K562 (cell line): Measurements from ENCODE around the gene ZFAND5. TPM values are rescaled to one million over a fixed set of nuclear protein-coding genes. Genes with fewer than 3 reads are reported as not detected.

Experiments
- ATAC-seq: fragments of 200-7000 bp; cut with Tn5 transposase; 3 replicates; pipeline ENCODE4 v1.9.1; 2020; ENCODE audit warnings: moderate library complexity
- BruUV-seq: library from RNA; stranded (reverse); fragments of 400-500 nt; replicated peaks from 2 replicates; lab custom pipeline; 2021; lab: Mats Ljungman, UMichigan
- CTCF ChIA-PET: fragments of 300-600 bp; formaldehyde crosslinking; extraction: SDS; loops from one replicate; lab custom pipeline; 2021; ENCODE audit warnings: low intra/inter-chr PET ratio; lab: Yijun Ruan, JAX
- POLR2A ChIA-PET: fragments of 300-600, 350-650 bp; sonication (Branson Sonifier 250); formaldehyde crosslinking; extraction: SDS; loops from one replicate; lab custom pipeline; 2021; ENCODE audit warnings: antibody characterized with exemption, inconsistent platforms; lab: Yijun Ruan, JAX
- DNase-seq, 4 experiments: peaks; one replicate each; pipeline versions ENCODE4 v3.0.0 to v3.0.0-alpha.2; 2011 to 2018; ENCODE audit warnings: low spot score in 3 of 4, mixed read lengths in 3 of 4; ENCODE audit errors: extremely low read depth in 1 of 4
- FAIRE-seq: peaks from 2 replicates; lab custom pipeline; 2011; peaks lifted over from hg19 to GRCh38; lab: Jason Lieb, UNC
- H2AFZ ChIP-seq: 2 replicates; pipeline ENCODE4 v1.6.0; 2011; ENCODE audit warnings: low read depth, low read length, control low read depth, inconsistent platforms
- H3K27ac ChIP-seq: fragments of 200-600 bp; 3 replicates; pipeline ENCODE4 v1.8.0; 2011; ENCODE audit warnings: low read depth, mild to moderate bottlenecking, control low read depth, inconsistent platforms, low read length, moderate library complexity, mixed read lengths; ENCODE audit errors: extremely low read depth
- H3K27me3 ChIP-seq, 2 experiments: fragments of 300-600 bp in 1 of 2; 2 replicates in 1 of 2; 3 replicates in 1 of 2; pipeline versions ENCODE4 v1.6.0 to v1.8.0; 2011; ENCODE audit warnings: inconsistent platforms in 2 of 2, low read length in 2 of 2, mild to moderate bottlenecking in 1 of 2, mixed read lengths in 1 of 2, moderate library complexity in 1 of 2; ENCODE audit not compliant: control insufficient read depth in 2 of 2, insufficient read depth in 2 of 2
- H3K36me3 ChIP-seq: fragments of 300-600 bp; 3 replicates; pipeline ENCODE4 v1.8.0; 2011; ENCODE audit warnings: mild to moderate bottlenecking, low read length, inconsistent platforms; ENCODE audit not compliant: control insufficient read depth, insufficient read depth
- H3K4me1 ChIP-seq, 2 experiments: fragments of 200-600 bp in 1 of 2; replicated peaks in 1 of 2; 2 replicates in 1 of 2; 3 replicates in 1 of 2; pipeline versions ENCODE4 v1.5.1 to v1.8.0; 2011; ENCODE audit warnings: inconsistent platforms in 2 of 2, low read length in 2 of 2, mild to moderate bottlenecking in 1 of 2, mixed read lengths in 1 of 2, moderate library complexity in 1 of 2; ENCODE audit not compliant: control insufficient read depth in 2 of 2, insufficient read depth in 2 of 2
- H3K4me2 ChIP-seq: 2 replicates; pipeline ENCODE4 v1.6.1; 2011; ENCODE audit warnings: low read length, control low read depth, inconsistent platforms, mixed read lengths; ENCODE audit not compliant: insufficient read depth
- H3K4me3 ChIP-seq: fragments of 200-600 bp; sonication (generic), shearing (Covaris generic); 2 replicates; pipeline ENCODE4 v1.5.1; 2016; ENCODE audit warnings: control low read depth, inconsistent platforms
- H3K79me2 ChIP-seq: fragments of 200-600 bp; 3 replicates; pipeline ENCODE4 v1.8.0; 2011; ENCODE audit warnings: low read length, inconsistent platforms; ENCODE audit not compliant: control insufficient read depth, insufficient read depth
- H3K9ac ChIP-seq, 2 experiments: 2 replicates each; pipeline versions ENCODE4 v1.6.0 to v1.6.1; 2011; ENCODE audit warnings: low read depth in 2 of 2, low read length in 2 of 2, control low read depth in 1 of 2, inconsistent platforms in 1 of 2, mild to moderate bottlenecking in 1 of 2, mixed read lengths in 1 of 2; ENCODE audit not compliant: insufficient read depth in 1 of 2
- H3K9me1 ChIP-seq: one replicate; pipeline ENCODE4 v1.6.0; 2011; ENCODE audit warnings: inconsistent platforms, mild to moderate bottlenecking, low read length, moderate library complexity; ENCODE audit not compliant: control insufficient read depth, insufficient read depth
- H3K9me3 ChIP-seq: replicated peaks from 2 replicates; pipeline ENCODE4 v1.5.1; 2011; ENCODE audit warnings: low read depth, low read length, inconsistent platforms; ENCODE audit not compliant: control insufficient read depth, insufficient read depth
- H4K20me1 ChIP-seq: replicated peaks from 2 replicates; pipeline ENCODE4 v1.6.1; 2011; ENCODE audit warnings: low read length, inconsistent platforms, mixed read lengths; ENCODE audit not compliant: control insufficient read depth, insufficient read depth
- ARID3A ChIP-seq: IDR thresholded peaks from 2 replicates; pipeline ENCODE4 v1.6.1; 2012; ENCODE audit warnings: low read depth, low read length, improper control_type of control experiment, borderline replicate concordance
- BRD9 ChIP-seq: fragments of 450-650 bp; IDR thresholded peaks from 2 replicates; pipeline ENCODE4 v1.6.1; 2018; ENCODE audit warnings: low read depth; ENCODE audit not compliant: partially characterized antibody
- COPS2 ChIP-seq: fragments of 450-650 bp; conservative IDR thresholded peaks from 2 replicates; pipeline ENCODE4 v1.6.1; 2016; ENCODE audit warnings: mild to moderate bottlenecking, moderate library complexity
- E2F3 ChIP-seq: fragments of 250-450 bp; sonication (Bioruptor Pico); IDR thresholded peaks from 2 replicates; pipeline ENCODE4 v1.4.0; 2020; ENCODE audit warnings: mild to moderate bottlenecking
- ELF1 ChIP-seq: fragments of 200-800 bp; sonication (Bioruptor generic); IDR thresholded peaks from 2 replicates; pipeline ENCODE4 v1.6.1; 2016; ENCODE audit warnings: missing genetic modification characterization, missing compliant biosample characterization
- FOXJ3 ChIP-seq: sonication (generic); formaldehyde crosslinking; IDR thresholded peaks from 2 replicates; pipeline ENCODE4 v1.4.0; 2020; ENCODE audit warnings: mild to moderate bottlenecking, missing genetic modification reagents
- GABPA ChIP-seq: fragments of 200-800 bp; sonication (Bioruptor generic); conservative IDR thresholded peaks from 2 replicates; pipeline ENCODE4 v1.6.1; 2016; ENCODE audit warnings: low read depth, missing genetic modification characterization, missing compliant biosample characterization
- HCFC1 ChIP-seq: IDR thresholded peaks from 2 replicates; pipeline ENCODE4 v1.6.1; 2012; ENCODE audit warnings: low read depth, low read length, improper control_type of control experiment
- HEY1 ChIP-seq: fragments of 250-450 bp; sonication (Bioruptor Pico); IDR thresholded peaks from 2 replicates; pipeline ENCODE4 v1.5.0; 2020; ENCODE audit warnings: mild to moderate bottlenecking, moderate library complexity, borderline replicate concordance
- HNRNPL ChIP-seq: fragments of 200-400 bp; formaldehyde crosslinking; IDR thresholded peaks from 2 replicates; pipeline ENCODE4 v1.6.1; 2017; ENCODE audit warnings: low read depth, mild to moderate bottlenecking, low read length
- PURB ChIP-seq: sonication (generic); formaldehyde crosslinking; IDR thresholded peaks from 2 replicates; pipeline ENCODE4 v1.9.0; 2021; ENCODE audit warnings: low read depth, mild to moderate bottlenecking, missing genetic modification reagents
- RBM39 ChIP-seq: fragments of 200-400 bp; formaldehyde crosslinking; optimal IDR thresholded peaks from 2 replicates; pipeline ENCODE3; 2018; ENCODE audit warnings: low read depth, low read length
- SMARCE1 ChIP-seq: fragments of 450-650 bp; IDR thresholded peaks from 2 replicates; pipeline ENCODE4 v1.7.1; 2016; ENCODE audit warnings: mild to moderate bottlenecking
- SRSF7 ChIP-seq: fragments of 200-400 bp; formaldehyde crosslinking; optimal IDR thresholded peaks from 2 replicates; pipeline ENCODE3; 2017; ENCODE audit warnings: mild to moderate bottlenecking, low read depth, low read length
- XRCC3 ChIP-seq: fragments of 450-650 bp; IDR thresholded peaks from 2 replicates; pipeline ENCODE4 v1.6.1; 2017; ENCODE audit warnings: mild to moderate bottlenecking, moderate library complexity
- ZNF212 ChIP-seq: fragments of 450-650 bp; formaldehyde crosslinking; IDR thresholded peaks from 2 replicates; pipeline ENCODE4 v1.4.0; 2020; ENCODE audit warnings: mild to moderate bottlenecking
- ZNF217 ChIP-seq: sonication (generic); formaldehyde crosslinking; IDR thresholded peaks from 2 replicates; pipeline ENCODE4 v1.8.0; 2022; ENCODE audit warnings: mild to moderate bottlenecking, missing genetic modification reagents
- WGBS: fragments of 100-300 bp; shearing (Covaris generic); methylation state at CpG from one replicate; pipeline ENCODE4 v1.1.6; 2016; ENCODE audit warnings: low coverage, mixed read lengths; ENCODE audit not compliant: insufficient coverage; ENCODE audit errors: missing lambda C conversion rate; 5-methylcytosine and 5-hydroxymethylcytosine counted together
- in situ Hi-C: fragments of 300-500 bp; cut with MboI; formaldehyde crosslinking; loops from 4 replicates; pipeline ENCODE4 v1.15.0; 2018; ENCODE audit warnings: inconsistent platforms, mixed read lengths
- intact Hi-C: fragments of 100-400 bp; cut with micrococcal nuclease; formaldehyde crosslinking; loops from 2 replicates; pipeline ENCODE4 v1.14.2; 2022
- polyA plus RNA-seq, 8 experiments: library from polyadenylated mRNA; depleted of rRNA in 4 of 8; stranded (reverse) in 5 of 8; unstranded in 3 of 8; fragments of >200 nt; fragmentation: Nextera tagmentation in 2 of 8; fragmentation: Illumina TruSeq in 1 of 8; extraction: Ambion mirVana in 2 of 8; extraction: Trizol in 1 of 8; gene quantifications; 2 replicates each; pipeline versions ENCODE4 v1.2.1 to v1.2.3, GENCODE V29; 2011 to 2014; ENCODE audit warnings: inconsistent platforms in 1 of 8, missing spikeins in 1 of 8
- total RNA-seq, 7 experiments: library from RNA; depleted of rRNA in 6 of 7; stranded (reverse); fragments of >200 nt in 6 of 7; fragmentation: Illumina TruSeq in 2 of 7; extraction: Trizol in 2 of 7; gene quantifications; 2 replicates each; pipeline versions ENCODE4 v1.2.1 to v1.2.3, GENCODE V29; 2011 to 2021; ENCODE audit warnings: low replicate concordance in 1 of 7

Gene ZFAND5
- total and polyA plus RNA-seq, 9 of the 15 experiments (the other 6 are each of a cell fraction or from before 2014, with no cell fraction given) = 12.7 to 64.2 (median 34.5) TPM

- BruUV-seq = no TSS peak
- Histone ChIP-seq H3K79me2 (no peaks in the 10 kb centered on the region), H3K4me3 (no peak overlapping the region), H3K9ac (no peak overlapping the region), H3K9me3 (no peaks in the 10 kb centered on the region), H4K20me1 (no peaks in the 10 kb centered on the region), H3K27me3 (no peaks in the 10 kb centered on the region; a peak in 2 of 5 replicates), H3K4me2 (no peak overlapping the region), H3K36me3 (no peaks in the 10 kb centered on the region), H3K9me1 (no peaks in the 10 kb centered on the region), H3K4me1 (no peaks in the 10 kb centered on the region), H2AFZ (no peak overlapping the region), H3K27ac (no peak overlapping the region)
- in situ Hi-C loops (no loop called here), intact Hi-C loops (no loop called here)
- CTCF ChIA-PET = no interaction called here
- FAIRE-seq = no peak
- DNase-seq = no peak
- ATAC-seq = no peak
- no peak for TF ChIP-seq HCFC1
- no peak for TF ChIP-seq ELF1
- no peak for TF ChIP-seq E2F3 (CRISPR knock-in tag)
- no peak for TF ChIP-seq HEY1
- TF ChIP-seq ZNF217 (CRISPR knock-in tag) = no peak
- no peak for TF ChIP-seq RBM39
- no peak for TF ChIP-seq ARID3A
- no peak for TF ChIP-seq SMARCE1
- TF ChIP-seq FOXJ3 = no peak
- TF ChIP-seq XRCC3 = no peak
- no peak for TF ChIP-seq GABPA (tag)
- TF ChIP-seq COPS2 = no peak
- TF ChIP-seq ZNF212 (CRISPR knock-in tag) = no peak
- no peak for TF ChIP-seq SRSF7
- no peak for TF ChIP-seq PURB (CRISPR knock-in tag)
- no peak for TF ChIP-seq BRD9
- TF ChIP-seq HNRNPL = no peak
- 0% methylated on average over 1 of the region's 1 CpG for WGBS
- POLR2A ChIA-PET = interaction anchor here (0.7 kb wide), 1 partner anchor 178 kb away, joined by 3 read pairs; no protein-coding TSS in a partner anchor
Measured at GRCh38 chr9:72401396-72401795, 36.4 kb upstream of the ZFAND5 start.
